HL-60 (cell line): ENCODE results near the gene NELFB.

Source experiments
- DNase-seq, 2 experiments: peaks; one replicate each; pipeline ENCODE4 v3.0.0-alpha.2; 2010 to 2020; ENCODE audit warnings: low read depth in 1 of 2, low spot score in 1 of 2
- H3K27ac ChIP-seq: fragments of 250-450 bp; sonication (Bioruptor Pico); replicated peaks from 2 replicates; pipeline ENCODE4 v1.5.1; 2020; ENCODE audit warnings: mild to moderate bottlenecking, moderate library complexity
- H3K27me3 ChIP-seq: fragments of 250-450 bp; sonication (Bioruptor Pico); 2 replicates; pipeline ENCODE4 v1.5.1; 2021; ENCODE audit warnings: mild to moderate bottlenecking, moderate library complexity; ENCODE audit not compliant: insufficient read depth, poor library complexity, severe bottlenecking
- H3K4me3 ChIP-seq: replicated peaks from 2 replicates; pipeline ENCODE4 v1.5.1; 2011; ENCODE audit warnings: mild to moderate bottlenecking, control low read depth, low read length; ENCODE audit not compliant: insufficient read depth
- GABPA ChIP-seq: IDR thresholded peaks from 2 replicates; pipeline ENCODE4 v1.6.1; 2012; ENCODE audit warnings: low read depth
- POLR2AphosphoS5 ChIP-seq: IDR thresholded peaks from 2 replicates; pipeline ENCODE4 v1.6.1; 2012; ENCODE audit warnings: low read depth
- SPI1 ChIP-seq: IDR thresholded peaks from 2 replicates; pipeline ENCODE4 v1.6.1; 2012; ENCODE audit warnings: low read depth, mild to moderate bottlenecking, borderline replicate concordance
- TF ChIP-seq, protein P1 (sequence below): IDR thresholded peaks from 2 replicates; pipeline ENCODE4 v1.6.1; 2012; ENCODE audit warnings: low read depth; ENCODE audit not compliant: insufficient replicate concordance
- TF ChIP-seq, protein P2 (sequence below): IDR thresholded peaks from one replicate; pipeline ENCODE4 v1.5.1; 2011; ENCODE audit warnings: low read length, control low read depth, inconsistent platforms; ENCODE audit not compliant: insufficient read depth

The NELFB gene

DNA sequence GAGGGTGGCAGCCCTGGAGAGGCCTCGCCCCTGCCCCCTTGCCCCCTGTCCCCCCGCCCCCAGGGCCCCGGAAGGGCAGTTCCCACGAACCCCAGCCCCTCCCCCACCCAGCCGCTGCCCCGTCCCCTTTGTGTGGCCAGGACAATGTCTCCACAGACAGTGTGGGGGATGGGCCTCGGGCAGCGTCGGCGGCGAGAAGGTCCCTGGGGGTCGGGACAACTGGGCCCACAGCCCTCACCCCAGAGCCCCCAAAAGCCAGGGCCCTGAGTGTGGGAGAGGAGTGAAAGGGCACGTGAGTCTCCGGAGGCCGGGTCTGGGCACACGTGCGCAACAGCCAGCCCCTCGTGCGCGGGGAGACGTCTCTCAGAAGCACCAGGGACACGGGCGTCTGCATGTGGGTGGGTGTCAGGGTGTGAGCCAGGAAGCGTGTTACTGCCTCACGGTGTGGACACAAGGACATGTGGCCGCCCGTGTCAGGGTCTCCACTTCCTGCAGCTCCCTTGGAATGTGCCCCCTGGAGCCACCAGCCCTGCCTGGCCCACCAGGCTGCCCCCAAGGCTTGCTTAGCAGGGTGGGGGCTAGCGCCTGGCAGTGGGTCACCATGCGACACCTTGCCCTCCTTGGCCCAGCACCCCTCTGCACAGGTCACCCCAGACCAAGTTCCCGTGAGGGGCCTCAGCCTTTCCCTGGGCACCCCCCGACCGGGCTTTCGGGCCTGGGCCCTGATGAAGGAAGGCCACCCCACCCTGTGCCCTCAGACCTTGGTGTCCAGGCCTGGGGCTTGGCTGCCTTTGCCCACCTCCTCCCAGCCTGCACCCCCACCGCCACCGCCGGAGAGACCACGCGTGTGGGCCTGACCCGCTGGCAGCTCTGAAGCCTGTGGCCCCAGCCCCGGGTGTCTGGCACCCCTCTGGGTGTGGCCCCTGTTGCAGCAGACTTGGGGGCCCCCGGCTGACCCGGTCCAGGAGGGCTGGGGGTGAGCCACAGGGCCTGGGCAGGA lies 59.7 kb downstream of the NELFB start:
- Histone ChIP-seq H3K27me3 (peaks cover 6% of the 10 kb centered on the region), H3K27ac (no peak overlapping the region), H3K4me3 (no peak overlapping the region)
- TF ChIP-seq, protein P1, sequence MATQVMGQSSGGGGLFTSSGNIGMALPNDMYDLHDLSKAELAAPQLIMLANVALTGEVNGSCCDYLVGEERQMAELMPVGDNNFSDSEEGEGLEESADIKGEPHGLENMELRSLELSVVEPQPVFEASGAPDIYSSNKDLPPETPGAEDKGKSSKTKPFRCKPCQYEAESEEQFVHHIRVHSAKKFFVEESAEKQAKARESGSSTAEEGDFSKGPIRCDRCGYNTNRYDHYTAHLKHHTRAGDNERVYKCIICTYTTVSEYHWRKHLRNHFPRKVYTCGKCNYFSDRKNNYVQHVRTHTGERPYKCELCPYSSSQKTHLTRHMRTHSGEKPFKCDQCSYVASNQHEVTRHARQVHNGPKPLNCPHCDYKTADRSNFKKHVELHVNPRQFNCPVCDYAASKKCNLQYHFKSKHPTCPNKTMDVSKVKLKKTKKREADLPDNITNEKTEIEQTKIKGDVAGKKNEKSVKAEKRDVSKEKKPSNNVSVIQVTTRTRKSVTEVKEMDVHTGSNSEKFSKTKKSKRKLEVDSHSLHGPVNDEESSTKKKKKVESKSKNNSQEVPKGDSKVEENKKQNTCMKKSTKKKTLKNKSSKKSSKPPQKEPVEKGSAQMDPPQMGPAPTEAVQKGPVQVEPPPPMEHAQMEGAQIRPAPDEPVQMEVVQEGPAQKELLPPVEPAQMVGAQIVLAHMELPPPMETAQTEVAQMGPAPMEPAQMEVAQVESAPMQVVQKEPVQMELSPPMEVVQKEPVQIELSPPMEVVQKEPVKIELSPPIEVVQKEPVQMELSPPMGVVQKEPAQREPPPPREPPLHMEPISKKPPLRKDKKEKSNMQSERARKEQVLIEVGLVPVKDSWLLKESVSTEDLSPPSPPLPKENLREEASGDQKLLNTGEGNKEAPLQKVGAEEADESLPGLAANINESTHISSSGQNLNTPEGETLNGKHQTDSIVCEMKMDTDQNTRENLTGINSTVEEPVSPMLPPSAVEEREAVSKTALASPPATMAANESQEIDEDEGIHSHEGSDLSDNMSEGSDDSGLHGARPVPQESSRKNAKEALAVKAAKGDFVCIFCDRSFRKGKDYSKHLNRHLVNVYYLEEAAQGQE, result no peak
- TF ChIP-seq POLR2AphosphoS5 (no peak), GABPA (no peak), SPI1 (no peak)
- TF ChIP-seq, protein P2, sequence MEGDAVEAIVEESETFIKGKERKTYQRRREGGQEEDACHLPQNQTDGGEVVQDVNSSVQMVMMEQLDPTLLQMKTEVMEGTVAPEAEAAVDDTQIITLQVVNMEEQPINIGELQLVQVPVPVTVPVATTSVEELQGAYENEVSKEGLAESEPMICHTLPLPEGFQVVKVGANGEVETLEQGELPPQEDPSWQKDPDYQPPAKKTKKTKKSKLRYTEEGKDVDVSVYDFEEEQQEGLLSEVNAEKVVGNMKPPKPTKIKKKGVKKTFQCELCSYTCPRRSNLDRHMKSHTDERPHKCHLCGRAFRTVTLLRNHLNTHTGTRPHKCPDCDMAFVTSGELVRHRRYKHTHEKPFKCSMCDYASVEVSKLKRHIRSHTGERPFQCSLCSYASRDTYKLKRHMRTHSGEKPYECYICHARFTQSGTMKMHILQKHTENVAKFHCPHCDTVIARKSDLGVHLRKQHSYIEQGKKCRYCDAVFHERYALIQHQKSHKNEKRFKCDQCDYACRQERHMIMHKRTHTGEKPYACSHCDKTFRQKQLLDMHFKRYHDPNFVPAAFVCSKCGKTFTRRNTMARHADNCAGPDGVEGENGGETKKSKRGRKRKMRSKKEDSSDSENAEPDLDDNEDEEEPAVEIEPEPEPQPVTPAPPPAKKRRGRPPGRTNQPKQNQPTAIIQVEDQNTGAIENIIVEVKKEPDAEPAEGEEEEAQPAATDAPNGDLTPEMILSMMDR, result no peak
- DNase-seq, result no peak

DNA sequence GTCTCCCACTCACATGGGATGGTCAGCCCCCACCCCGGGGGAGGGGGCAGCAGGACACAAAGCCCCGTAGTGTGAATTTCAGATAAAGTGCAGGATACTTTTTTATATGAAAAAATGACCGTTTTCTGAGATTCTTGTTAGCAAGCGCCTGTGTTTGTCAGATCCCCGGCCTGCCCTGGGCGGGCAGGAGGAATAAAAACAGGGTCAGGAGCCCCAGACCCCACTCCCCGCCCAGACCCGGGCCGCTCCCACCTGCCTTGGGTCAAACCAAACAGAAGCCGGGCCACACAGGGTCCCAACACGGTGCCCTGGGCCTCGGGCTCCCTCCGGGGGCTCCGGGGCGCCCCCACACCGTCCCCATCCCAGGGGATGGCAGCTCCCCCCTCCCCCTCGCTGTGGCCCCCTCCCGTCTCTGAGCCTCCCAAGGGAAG lies 60.5 kb downstream of the NELFB start:
- Histone ChIP-seq H3K4me3 (no peak overlapping the region), H3K27me3 (peaks cover 6% of the 10 kb centered on the region), H3K27ac (no peak overlapping the region)
- TF ChIP-seq, protein P2, result no peak
- TF ChIP-seq, protein P1, result no peak
- DNase-seq, result no peak

DNA sequence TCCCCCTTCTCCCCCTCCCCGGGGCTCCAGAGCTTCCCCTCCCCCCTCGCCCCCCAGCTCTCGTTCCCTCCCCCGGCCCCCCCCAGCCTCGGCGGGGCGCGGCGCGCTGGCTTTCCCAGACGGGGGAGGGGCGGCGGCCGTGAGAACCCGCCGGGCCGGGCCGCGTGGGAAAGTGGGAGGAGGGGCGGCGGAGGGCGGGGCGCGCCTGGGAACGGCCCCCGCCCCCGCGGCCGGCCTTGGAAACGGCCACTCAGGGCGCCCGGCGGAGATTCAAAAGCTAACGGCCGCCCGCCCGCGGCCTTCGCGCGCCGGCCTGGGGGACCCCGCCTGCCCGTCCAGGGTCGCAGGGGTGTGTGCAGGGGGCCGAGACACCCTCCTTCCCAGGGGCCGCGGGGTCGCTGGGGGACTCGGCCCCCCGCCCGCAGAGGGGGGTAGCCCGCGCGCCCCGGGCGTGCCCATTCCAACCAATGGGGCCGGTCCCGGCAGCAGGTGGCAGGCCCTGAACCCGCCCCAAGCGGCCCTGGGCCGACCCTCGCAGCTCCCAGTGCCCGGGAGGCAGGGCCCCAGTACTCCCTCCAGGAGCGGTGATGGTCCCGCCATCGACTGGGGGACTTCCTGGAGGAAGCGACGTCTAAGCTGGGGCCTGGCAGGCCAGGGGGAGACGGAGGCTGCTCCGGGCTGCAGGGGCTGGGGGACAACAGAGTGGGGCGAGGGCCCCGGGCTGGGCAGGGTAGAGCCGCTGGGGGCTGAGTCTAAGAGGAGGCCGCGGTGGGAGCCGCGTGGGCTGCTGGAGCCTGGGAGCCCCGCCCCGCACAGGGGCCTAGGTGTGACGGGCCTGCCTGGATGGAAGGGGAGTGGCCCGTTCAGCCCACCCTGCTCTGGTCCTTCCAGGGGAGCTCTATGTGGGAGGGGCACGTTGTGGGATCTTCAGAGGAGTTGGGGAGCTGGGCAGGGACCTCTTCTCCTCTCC lies 61.2 kb downstream of the NELFB start:
- Histone ChIP-seq H3K4me3 (no peak overlapping the region), H3K27me3 (peaks cover 6% of the 10 kb centered on the region), H3K27ac (no peak overlapping the region)
- no peak for TF ChIP-seq SPI1
- no peak for TF ChIP-seq POLR2AphosphoS5
- TF ChIP-seq, protein P1, result no peak
- TF ChIP-seq, protein P2, result no peak
- TF ChIP-seq GABPA, result no peak
- no peak for DNase-seq
